Suprapubic skin (tissue), 4 donors: ENCODE data around the gene SLN. TPM values are rescaled to one million over a fixed set of nuclear protein-coding genes. Genes with fewer than 3 reads are reported as not detected.

Source experiments
- DNase-seq, 2 donors: peaks; one replicate each; pipeline ENCODE4 v3.0.0-alpha.2; 2019; ENCODE audit warnings: low spot score in 2 of 2
- H3K27ac ChIP-seq: fragments of 200-600 bp; sonication (generic); one replicate; pipeline ENCODE4 v1.5.1; 2019
- H3K27me3 ChIP-seq: fragments of 200-600 bp; sonication (generic); one replicate; pipeline ENCODE4 v1.5.1; 2019
- H3K36me3 ChIP-seq: fragments of 200-600 bp; sonication (generic); one replicate; pipeline ENCODE4 v1.5.1; 2019
- H3K4me1 ChIP-seq: fragments of 200-600 bp; sonication (generic); one replicate; pipeline ENCODE4 v1.5.1; 2019
- H3K4me3 ChIP-seq: fragments of 200-600 bp; sonication (generic); one replicate; pipeline ENCODE4 v1.5.1; 2019; ENCODE audit warnings: mild to moderate bottlenecking
- H3K9me3 ChIP-seq: fragments of 200-600 bp; sonication (generic); one replicate; pipeline ENCODE4 v1.5.1; 2019
- CTCF ChIP-seq, 2 donors: fragments of 200-600 bp in 1 of 2; fragments of 450-650 bp in 1 of 2; sonication (generic) in 1 of 2; IDR thresholded peaks; one replicate each; pipeline ENCODE4 v1.5.1; 2016 to 2019; ENCODE audit warnings: antibody characterized with exemption in 2 of 2, mild to moderate bottlenecking in 1 of 2, moderate library complexity in 1 of 2
- EP300 ChIP-seq: sonication (generic); formaldehyde crosslinking; IDR thresholded peaks from one replicate; pipeline ENCODE4 v1.6.1; 2017; ENCODE audit warnings: antibody characterized with exemption
- POLR2A ChIP-seq, 2 donors: fragments of 450-650 bp; IDR thresholded peaks; one replicate each; pipeline ENCODE4 v1.6.1; 2017; ENCODE audit warnings: antibody characterized with exemption in 2 of 2, mild to moderate bottlenecking in 2 of 2, moderate library complexity in 2 of 2
- POLR2AphosphoS5 ChIP-seq, 3 donors: sonication (generic); formaldehyde crosslinking; IDR thresholded peaks; one replicate each; pipeline ENCODE4 v1.6.1; 2017; ENCODE audit warnings: antibody characterized with exemption in 3 of 3
- WGBS: methylation state at CpG from one replicate; pipeline ENCODE4 v1.1.5; 2018; 5-methylcytosine and 5-hydroxymethylcytosine counted together
- total RNA-seq, 4 donors: library from RNA; depleted of rRNA; stranded (reverse); fragments of >200 nt; gene quantifications; one replicate each; pipeline ENCODE4 v1.1.0, GENCODE V29; 2016

SLN gene
- total RNA-seq, 4 donors from 2014 or later: 5.5 to 5.9 TPM; not detected in 2

DNA sequence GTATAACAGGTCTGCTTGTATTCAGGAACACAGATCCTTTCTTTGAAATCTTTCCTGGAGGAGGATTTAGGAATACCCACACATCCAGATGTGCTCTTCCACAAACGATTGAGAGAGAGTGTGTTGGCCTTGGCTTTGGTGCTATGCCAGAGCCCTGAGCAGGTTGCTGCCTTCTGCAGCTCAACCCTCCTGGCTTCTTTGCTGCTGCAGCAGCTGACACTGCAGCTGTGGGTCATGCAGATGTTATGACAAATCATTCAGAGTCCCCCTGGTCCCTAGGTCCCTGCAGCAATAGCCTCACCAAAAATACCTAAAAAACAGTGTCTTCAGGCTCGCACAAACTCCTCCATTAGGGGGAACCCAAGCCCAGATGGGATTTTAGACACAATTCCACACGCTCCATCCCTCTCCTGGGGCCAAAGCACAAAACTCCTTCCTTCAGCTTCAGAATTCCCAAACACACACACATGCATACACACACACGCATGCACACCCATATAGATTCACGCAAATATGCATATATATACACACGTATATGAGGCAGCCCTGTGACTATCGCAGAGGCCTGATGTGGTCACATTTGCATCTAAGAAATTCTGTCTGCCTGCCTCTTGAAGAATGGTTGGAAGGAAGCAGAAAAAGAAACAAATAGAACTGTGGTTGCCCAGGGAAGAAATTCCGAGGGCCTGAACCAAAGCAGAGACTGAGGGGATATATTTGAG is 35.4 kb downstream of the SLN start:
- WGBS: 78% methylated on average over 8 of the region's 8 CpGs
- Histone ChIP-seq H3K4me3 (no peak overlapping the region), H3K36me3 (no peaks in the 10 kb centered on the region), H3K27ac (no peak overlapping the region), H3K27me3 (peaks cover 3% of the 10 kb centered on the region), H3K4me1 (no peaks in the 10 kb centered on the region), H3K9me3 (no peaks in the 10 kb centered on the region)
- no peak for DNase-seq
- TF ChIP-seq POLR2A (IDR thresholded peaks at IDR 0.05) (no peak), POLR2AphosphoS5 (IDR thresholded peaks at IDR 0.05) (no peak), EP300 (no peak), CTCF (IDR thresholded peaks at IDR 0.05) (no peak)

GRCh38 chr11:107675902-107676301 is 36.0 kb downstream of the SLN start:
- TF ChIP-seq POLR2A (IDR thresholded peaks at IDR 0.05) (no peak), POLR2AphosphoS5 (IDR thresholded peaks at IDR 0.05) (no peak), EP300 (no peak), CTCF (IDR thresholded peaks at IDR 0.05) (no peak)

DNA sequence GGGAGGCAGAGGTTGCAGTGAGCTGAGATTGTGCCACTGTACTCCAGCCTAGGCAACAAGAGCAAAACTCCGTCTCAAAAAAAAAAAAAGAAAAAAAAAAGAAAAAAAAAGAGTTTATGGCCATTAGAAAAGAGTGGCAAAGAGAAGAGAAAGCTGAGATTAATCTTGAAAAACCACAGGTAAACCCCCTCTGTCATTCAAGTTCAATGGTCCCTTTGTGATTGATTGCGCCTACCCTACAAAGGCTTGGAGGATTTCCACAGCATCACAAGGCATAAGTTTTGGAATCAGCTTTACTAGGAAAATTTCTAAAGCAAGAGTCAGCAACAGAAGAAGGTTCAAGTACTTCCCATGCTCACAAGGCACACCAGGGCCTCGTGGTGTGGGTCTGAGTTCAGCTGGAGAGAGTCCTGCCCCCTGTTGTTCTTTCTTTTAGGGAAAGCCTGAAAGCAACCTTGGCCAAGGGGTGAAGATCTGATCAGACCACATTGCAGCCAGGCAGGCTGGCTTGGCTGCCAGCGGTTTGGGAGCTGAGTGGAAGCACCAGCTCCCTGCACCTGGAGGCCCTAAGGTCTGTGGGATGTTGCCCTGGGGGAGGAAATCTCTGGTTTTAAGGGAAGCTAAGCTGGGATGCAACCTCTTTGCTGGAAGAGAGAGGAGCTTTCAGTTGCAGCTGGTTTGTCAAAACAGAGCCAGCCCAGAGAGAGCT is 41.8 kb downstream of the SLN start:
- H3K27me3 ChIP-seq: peaks cover 3% of the 10 kb centered on the region

More at GRCh38 chr11:107675902-107676301, 36.0 kb downstream of the SLN start:
- no peak overlapping the region for H3K27ac ChIP-seq
- no peak for DNase-seq
- no peaks in the 10 kb centered on the region for H3K9me3 ChIP-seq
- H3K4me1 ChIP-seq: no peaks in the 10 kb centered on the region
- no peaks in the 10 kb centered on the region for H3K36me3 ChIP-seq
- no peak overlapping the region for H3K4me3 ChIP-seq
- H3K27me3 ChIP-seq: peaks cover 3% of the 10 kb centered on the region
- WGBS: 94% methylated on average over 2 of the region's 2 CpGs

GRCh38 chr11:107669191-107669740 is 42.6 kb downstream of the SLN start:
- 87% methylated on average over 11 of the region's 11 CpGs for WGBS
- no peak for TF ChIP-seq EP300
- no peak for TF ChIP-seq POLR2A (IDR thresholded peaks at IDR 0.05)
- TF ChIP-seq CTCF (IDR thresholded peaks at IDR 0.05): no peak
- DNase-seq: no peak

More for the DNA sequence above, 41.8 kb downstream of the SLN start:
- no peaks in the 10 kb centered on the region for H3K9me3 ChIP-seq
- H3K4me1 ChIP-seq: no peaks in the 10 kb centered on the region
- no peak overlapping the region for H3K4me3 ChIP-seq
- no peaks in the 10 kb centered on the region for H3K36me3 ChIP-seq
- TF ChIP-seq POLR2AphosphoS5 (IDR thresholded peaks at IDR 0.05) (no peak), POLR2A (IDR thresholded peaks at IDR 0.05) (no peak), CTCF (IDR thresholded peaks at IDR 0.05) (no peak)
- no peak for DNase-seq
- 65% methylated on average over 4 of the region's 4 CpGs for WGBS
- H3K27ac ChIP-seq: no peak overlapping the region

More at GRCh38 chr11:107669191-107669740, 42.6 kb downstream of the SLN start:
- no peak overlapping the region for H3K4me3 ChIP-seq
- no peaks in the 10 kb centered on the region for H3K9me3 ChIP-seq
- no peaks in the 10 kb centered on the region for H3K36me3 ChIP-seq
- H3K4me1 ChIP-seq: no peaks in the 10 kb centered on the region
- no peak overlapping the region for H3K27ac ChIP-seq
- peaks cover 3% of the 10 kb centered on the region for H3K27me3 ChIP-seq
